Measurements from ENCODE around the gene KIF26B.

GRCh38 chr1:245211761-245212160 lies 57.0 kb downstream of the KIF26B start:
- TF ChIP-seq, protein P1, sequence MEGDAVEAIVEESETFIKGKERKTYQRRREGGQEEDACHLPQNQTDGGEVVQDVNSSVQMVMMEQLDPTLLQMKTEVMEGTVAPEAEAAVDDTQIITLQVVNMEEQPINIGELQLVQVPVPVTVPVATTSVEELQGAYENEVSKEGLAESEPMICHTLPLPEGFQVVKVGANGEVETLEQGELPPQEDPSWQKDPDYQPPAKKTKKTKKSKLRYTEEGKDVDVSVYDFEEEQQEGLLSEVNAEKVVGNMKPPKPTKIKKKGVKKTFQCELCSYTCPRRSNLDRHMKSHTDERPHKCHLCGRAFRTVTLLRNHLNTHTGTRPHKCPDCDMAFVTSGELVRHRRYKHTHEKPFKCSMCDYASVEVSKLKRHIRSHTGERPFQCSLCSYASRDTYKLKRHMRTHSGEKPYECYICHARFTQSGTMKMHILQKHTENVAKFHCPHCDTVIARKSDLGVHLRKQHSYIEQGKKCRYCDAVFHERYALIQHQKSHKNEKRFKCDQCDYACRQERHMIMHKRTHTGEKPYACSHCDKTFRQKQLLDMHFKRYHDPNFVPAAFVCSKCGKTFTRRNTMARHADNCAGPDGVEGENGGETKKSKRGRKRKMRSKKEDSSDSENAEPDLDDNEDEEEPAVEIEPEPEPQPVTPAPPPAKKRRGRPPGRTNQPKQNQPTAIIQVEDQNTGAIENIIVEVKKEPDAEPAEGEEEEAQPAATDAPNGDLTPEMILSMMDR (IDR thresholded peaks at IDR 0.05) = no peak
- TF ChIP-seq POLR2A (IDR thresholded peaks at IDR 0.05) = no peak

All from tibial nerve (tissue), 3 donors.